AG09309 (cell line): ENCODE data around the gene TOPBP1.
"Not testable (repeated sequence)": the region's sequence is repeated elsewhere in the genome, so short reads cannot be mapped to it uniquely, and the experiment has no call there.

Experiments
- DNase-seq: peaks from one replicate; pipeline ENCODE4 v3.0.0-alpha.2; 2010; ENCODE audit warnings: low read depth
- H3K4me3 ChIP-seq: 2 replicates; pipeline ENCODE4 v1.5.1; 2011; ENCODE audit warnings: mild to moderate bottlenecking, low read depth, low read length, moderate library complexity; ENCODE audit not compliant: control insufficient read depth
- CTCF ChIP-seq: IDR thresholded peaks from 2 replicates; pipeline ENCODE4 v1.5.1; 2011; ENCODE audit warnings: mild to moderate bottlenecking, low read depth, low read length, inconsistent platforms; ENCODE audit not compliant: insufficient read depth, control insufficient read depth; ENCODE audit errors: missing control alignments

TOPBP1 gene

GRCh38 chr3:133693821-133694220, 32.1 kb upstream of the TOPBP1 start:
- H3K4me3 ChIP-seq = no peak overlapping the region
- DNase-seq = no peak
- TF ChIP-seq CTCF = no peak

GRCh38 chr3:133692759-133693158, 31.0 kb upstream of the TOPBP1 start:
- no peak for TF ChIP-seq CTCF
- no peak overlapping the region for H3K4me3 ChIP-seq
- DNase-seq = no peak

- TF ChIP-seq CTCF = no peak
- DNase-seq = no peak
- H3K4me3 ChIP-seq = no peak overlapping the region
These were observed 29.7 kb upstream of the TOPBP1 start for GRCh38 chr3:133691273-133692107.

GRCh38 chr3:133677993-133678392, 16.3 kb upstream of the TOPBP1 start:
- not testable (repeated sequence) for DNase-seq, H3K4me3 ChIP-seq

GRCh38 chr3:133676336-133677118, 14.8 kb upstream of the TOPBP1 start:
- DNase-seq = no peak
- no peak for TF ChIP-seq CTCF
- no peak overlapping the region for H3K4me3 ChIP-seq

- H3K4me3 ChIP-seq = no peak overlapping the region
- no peak for TF ChIP-seq CTCF
- DNase-seq = no peak
These were observed 14.0 kb upstream of the TOPBP1 start for GRCh38 chr3:133675631-133676335.
